HCT116 (cell line): ENCODE results near the gene LRRFIP1.

Source experiments
- CEBPB ChIP-seq: IDR thresholded peaks from 2 replicates; pipeline ENCODE4 v1.6.1; 2012; ENCODE audit warnings: low read depth
- EZH2 ChIP-seq: fragments of 200-600 bp; sonication (generic); IDR thresholded peaks from 2 replicates; pipeline ENCODE4 v1.6.1; 2017; ENCODE audit warnings: antibody characterized with exemption, mixed run types
- EZH2phosphoT487 ChIP-seq: fragments of 200-600 bp; IDR thresholded peaks from 2 replicates; pipeline ENCODE4 v1.6.1; 2018; ENCODE audit warnings: antibody characterized with exemption, borderline replicate concordance
- FOSL1 ChIP-seq: IDR thresholded peaks from 2 replicates; pipeline ENCODE4 v1.6.1; 2012; ENCODE audit warnings: low read depth
- MAX ChIP-seq: IDR thresholded peaks from 2 replicates; pipeline ENCODE4 v1.6.1; 2012
- POLR2A ChIP-seq: IDR thresholded peaks from 2 replicates; pipeline ENCODE4 v1.7.0; 2011; ENCODE audit warnings: borderline replicate concordance; ENCODE audit not compliant: insufficient read depth, insufficient read length; ENCODE audit errors: extremely low read depth
- POLR2AphosphoS5 ChIP-seq: IDR thresholded peaks from 2 replicates; pipeline ENCODE4 v1.6.1; 2011; ENCODE audit warnings: mild to moderate bottlenecking, low read depth, low read length, moderate library complexity
- RAD21 ChIP-seq: IDR thresholded peaks from 2 replicates; pipeline ENCODE4 v1.6.1; 2012; ENCODE audit warnings: low read depth, mild to moderate bottlenecking
- REST ChIP-seq: IDR thresholded peaks from 2 replicates; pipeline ENCODE4 v1.6.1; 2012; ENCODE audit warnings: low read depth
- SIN3A ChIP-seq: IDR thresholded peaks from 2 replicates; pipeline ENCODE4 v1.6.1; 2012; ENCODE audit warnings: low read depth
- YY1 ChIP-seq: IDR thresholded peaks from 2 replicates; pipeline ENCODE4 v1.6.1; 2011; ENCODE audit warnings: low read length, low read depth, moderate library complexity, mild to moderate bottlenecking; ENCODE audit not compliant: insufficient replicate concordance; ENCODE audit errors: extremely low read depth
- ZFX ChIP-seq: fragments of 450-650 bp; IDR thresholded peaks from 2 replicates; pipeline ENCODE4 v1.6.1; 2017
- TF ChIP-seq, protein P1 (sequence below), 3 experiments: fragments of 200-600 bp in 1 of 3; sonication (generic) in 1 of 3; IDR thresholded peaks in 2 of 3; conservative IDR thresholded peaks in 1 of 3; 2 replicates each; pipeline ENCODE4 v1.5.1; 2012 to 2017; ENCODE audit warnings: low read depth in 2 of 3, low read length in 2 of 3, antibody characterized with exemption in 1 of 3, borderline replicate concordance in 1 of 3, control low read depth in 1 of 3, mild to moderate bottlenecking in 1 of 3, mixed read lengths in 1 of 3, mixed run types in 1 of 3, moderate library complexity in 1 of 3; ENCODE audit not compliant: insufficient read depth in 1 of 3

- TF ChIP-seq, protein P1, sequence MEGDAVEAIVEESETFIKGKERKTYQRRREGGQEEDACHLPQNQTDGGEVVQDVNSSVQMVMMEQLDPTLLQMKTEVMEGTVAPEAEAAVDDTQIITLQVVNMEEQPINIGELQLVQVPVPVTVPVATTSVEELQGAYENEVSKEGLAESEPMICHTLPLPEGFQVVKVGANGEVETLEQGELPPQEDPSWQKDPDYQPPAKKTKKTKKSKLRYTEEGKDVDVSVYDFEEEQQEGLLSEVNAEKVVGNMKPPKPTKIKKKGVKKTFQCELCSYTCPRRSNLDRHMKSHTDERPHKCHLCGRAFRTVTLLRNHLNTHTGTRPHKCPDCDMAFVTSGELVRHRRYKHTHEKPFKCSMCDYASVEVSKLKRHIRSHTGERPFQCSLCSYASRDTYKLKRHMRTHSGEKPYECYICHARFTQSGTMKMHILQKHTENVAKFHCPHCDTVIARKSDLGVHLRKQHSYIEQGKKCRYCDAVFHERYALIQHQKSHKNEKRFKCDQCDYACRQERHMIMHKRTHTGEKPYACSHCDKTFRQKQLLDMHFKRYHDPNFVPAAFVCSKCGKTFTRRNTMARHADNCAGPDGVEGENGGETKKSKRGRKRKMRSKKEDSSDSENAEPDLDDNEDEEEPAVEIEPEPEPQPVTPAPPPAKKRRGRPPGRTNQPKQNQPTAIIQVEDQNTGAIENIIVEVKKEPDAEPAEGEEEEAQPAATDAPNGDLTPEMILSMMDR (IDR thresholded peaks at IDR 0.05 in 2 of 3, conservative IDR thresholded peaks at IDR 0.05 in 1 of 3; ENCODE audit: borderline replicate concordance in 1 of 3, insufficient read depth in 1 of 3, low read depth in 2 of 3, low read length in 2 of 3) = no peak
- TF ChIP-seq POLR2AphosphoS5 = no peak
- TF ChIP-seq EZH2phosphoT487 = no peak
- no peak for TF ChIP-seq POLR2A
- no peak for TF ChIP-seq EZH2
- TF ChIP-seq FOSL1 = no peak
- TF ChIP-seq MAX = no peak
- no peak for TF ChIP-seq RAD21
- no peak for TF ChIP-seq YY1
- TF ChIP-seq ZFX = no peak
- TF ChIP-seq REST = no peak
- TF ChIP-seq SIN3A = no peak
- no peak for TF ChIP-seq CEBPB
These were observed 34.5 kb downstream of the LRRFIP1 start for GRCh38 chr2:237661799-237662328.
